Measurements from ENCODE around the gene CD274. TPM values are rescaled to one million over a fixed set of nuclear protein-coding genes. Genes with fewer than 3 reads are reported as not detected.
"Not testable (repeated sequence)": the region's sequence is repeated elsewhere in the genome, so short reads cannot be mapped to it uniquely, and the experiment has no call there.

CD274 gene
- total and polyA plus RNA-seq, 11 donors: 3.5 to 54.4 (median 15.7) TPM

GRCh38 chr9:5470122-5470521 lies 19.8 kb downstream of the CD274 start:
- ATAC-seq: no peak
- H3K4me1 ChIP-seq: peaks cover 0 to 16% (median 0%) of the 10 kb centered on the region in 12 donors
- no peak overlapping the region for H3K4me3 ChIP-seq
- H3K27ac ChIP-seq: no peak overlapping the region
- no peak for DNase-seq
- no peaks in the 10 kb centered on the region for H3K9me3 ChIP-seq
- 78 to 92% (median 91%) methylated on average over 1 of the region's 1 CpG for WGBS, 4 donors
- intact Hi-C loops (cut with DNase I): no loop called here
- peaks cover 0 to 49% (median 34%) of the 10 kb centered on the region in 9 donors for H3K36me3 ChIP-seq
- TF ChIP-seq POLR2A (IDR thresholded peaks at IDR 0.05) (no peak), CTCF (IDR thresholded peaks at IDR 0.05) (no peak)
- H3K27me3 ChIP-seq: no peaks in the 10 kb centered on the region

- peaks cover 0 to 42% (median 27%) of the 10 kb centered on the region in 9 donors for H3K36me3 ChIP-seq
- no peak for TF ChIP-seq CTCF (IDR thresholded peaks at IDR 0.05)
- TF ChIP-seq POLR2A (IDR thresholded peaks at IDR 0.05): no peak
- no peak overlapping the region for H3K4me3 ChIP-seq
- no peak for DNase-seq
- H3K4me1 ChIP-seq: peaks cover 0 to 10% (median 0%) of the 10 kb centered on the region in 12 donors
- no peaks in the 10 kb centered on the region for H3K9me3 ChIP-seq
- 92 to 97% (median 95%) methylated on average over 3 of the region's 3 CpGs for WGBS, 4 donors
- H3K27ac ChIP-seq: no peak overlapping the region
- intact Hi-C loops (cut with DNase I): no loop called here
- ATAC-seq: no peak
- no peaks in the 10 kb centered on the region for H3K27me3 ChIP-seq
Measured at GRCh38 chr9:5470816-5471215, 20.5 kb downstream of the CD274 start.

GRCh38 chr9:5475611-5476010 lies 25.3 kb downstream of the CD274 start:
- H3K27me3 ChIP-seq; H3K4me3 ChIP-seq; H3K4me1 ChIP-seq; H3K36me3 ChIP-seq; H3K9me3 ChIP-seq; intact Hi-C loops (cut with DNase I); DNase-seq; ATAC-seq; H3K27ac ChIP-seq: not testable (repeated sequence)
- 89 to 98% (median 90%) methylated on average over 2 of the region's 2 CpGs for whole genome bisulfite sequencing, 4 donors

GRCh38 chr9:5478206-5478605 lies 27.9 kb downstream of the CD274 start:
- DNase-seq: no peak
- H3K4me1 ChIP-seq: peaks cover 0 to 3% (median 0%) of the 10 kb centered on the region in 12 donors
- no peak overlapping the region for H3K27ac ChIP-seq
- no peaks in the 10 kb centered on the region for H3K27me3 ChIP-seq
- no peak for ATAC-seq
- intact Hi-C loops (cut with DNase I): no loop called here
- TF ChIP-seq POLR2A (IDR thresholded peaks at IDR 0.05) (no peak), CTCF (IDR thresholded peaks at IDR 0.05) (no peak)
- H3K9me3 ChIP-seq: no peaks in the 10 kb centered on the region
- no peak overlapping the region for H3K4me3 ChIP-seq
- H3K36me3 ChIP-seq: no peaks in the 10 kb centered on the region
- 69 to 78% (median 71%) methylated on average over 2 of the region's 2 CpGs for WGBS, 4 donors

- peaks cover 0 to 3% (median 0%) of the 10 kb centered on the region in 12 donors for H3K4me1 ChIP-seq
- H3K4me3 ChIP-seq: no peak overlapping the region
- intact Hi-C loops (cut with DNase I): no loop called here
- no peaks in the 10 kb centered on the region for H3K9me3 ChIP-seq
- H3K36me3 ChIP-seq: no peaks in the 10 kb centered on the region
- ATAC-seq (no peak), DNase-seq (no peak)
- TF ChIP-seq POLR2A (IDR thresholded peaks at IDR 0.05) (no peak), CTCF (IDR thresholded peaks at IDR 0.05) (no peak)
- no peak overlapping the region for H3K27ac ChIP-seq
- H3K27me3 ChIP-seq: no peaks in the 10 kb centered on the region
- 88 to 90% (median 89%) methylated on average over 3 of the region's 3 CpGs for WGBS, 4 donors
Measured at GRCh38 chr9:5479994-5480694, 29.8 kb downstream of the CD274 start.

Measured in heart left ventricle (tissue), 16 donors.